C4-2B (cell line): Measurements from ENCODE around the gene CRK.

Source experiments
- H3K27ac ChIP-seq: fragments of 450-650 bp; 2 replicates; pipeline ENCODE4 v1.5.1; 2017
- ZFX ChIP-seq: fragments of 450-650 bp; IDR thresholded peaks from 2 replicates; pipeline ENCODE4 v1.6.1; 2017
- TF ChIP-seq, protein P1 (sequence below): fragments of 450-650 bp; conservative IDR thresholded peaks from 2 replicates; pipeline ENCODE4 v1.5.1; 2017; ENCODE audit warnings: mild to moderate bottlenecking

The CRK gene

DNA sequence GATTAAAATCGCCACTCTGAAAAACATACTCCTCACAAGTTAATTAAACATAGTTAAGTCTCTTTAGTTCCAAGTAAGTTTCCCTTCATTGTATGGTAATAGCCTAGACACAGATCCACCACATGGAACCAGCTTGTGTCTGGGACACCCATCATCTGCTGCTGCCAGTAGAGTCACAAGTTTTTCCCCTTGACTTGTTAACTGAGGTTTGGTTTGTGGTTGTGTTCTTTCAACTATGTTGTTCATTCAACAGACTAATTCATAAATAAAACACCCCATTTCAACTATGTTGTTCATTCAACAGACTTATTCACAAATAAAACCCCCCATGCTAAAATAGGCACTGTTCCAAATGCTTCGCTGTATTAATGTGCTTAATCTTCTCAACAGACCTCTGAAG lies 80.4 kb downstream of the CRK start:
- H3K27ac ChIP-seq = no peak overlapping the region
- no peak for TF ChIP-seq ZFX
- TF ChIP-seq, protein P1, sequence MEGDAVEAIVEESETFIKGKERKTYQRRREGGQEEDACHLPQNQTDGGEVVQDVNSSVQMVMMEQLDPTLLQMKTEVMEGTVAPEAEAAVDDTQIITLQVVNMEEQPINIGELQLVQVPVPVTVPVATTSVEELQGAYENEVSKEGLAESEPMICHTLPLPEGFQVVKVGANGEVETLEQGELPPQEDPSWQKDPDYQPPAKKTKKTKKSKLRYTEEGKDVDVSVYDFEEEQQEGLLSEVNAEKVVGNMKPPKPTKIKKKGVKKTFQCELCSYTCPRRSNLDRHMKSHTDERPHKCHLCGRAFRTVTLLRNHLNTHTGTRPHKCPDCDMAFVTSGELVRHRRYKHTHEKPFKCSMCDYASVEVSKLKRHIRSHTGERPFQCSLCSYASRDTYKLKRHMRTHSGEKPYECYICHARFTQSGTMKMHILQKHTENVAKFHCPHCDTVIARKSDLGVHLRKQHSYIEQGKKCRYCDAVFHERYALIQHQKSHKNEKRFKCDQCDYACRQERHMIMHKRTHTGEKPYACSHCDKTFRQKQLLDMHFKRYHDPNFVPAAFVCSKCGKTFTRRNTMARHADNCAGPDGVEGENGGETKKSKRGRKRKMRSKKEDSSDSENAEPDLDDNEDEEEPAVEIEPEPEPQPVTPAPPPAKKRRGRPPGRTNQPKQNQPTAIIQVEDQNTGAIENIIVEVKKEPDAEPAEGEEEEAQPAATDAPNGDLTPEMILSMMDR = no peak

DNA sequence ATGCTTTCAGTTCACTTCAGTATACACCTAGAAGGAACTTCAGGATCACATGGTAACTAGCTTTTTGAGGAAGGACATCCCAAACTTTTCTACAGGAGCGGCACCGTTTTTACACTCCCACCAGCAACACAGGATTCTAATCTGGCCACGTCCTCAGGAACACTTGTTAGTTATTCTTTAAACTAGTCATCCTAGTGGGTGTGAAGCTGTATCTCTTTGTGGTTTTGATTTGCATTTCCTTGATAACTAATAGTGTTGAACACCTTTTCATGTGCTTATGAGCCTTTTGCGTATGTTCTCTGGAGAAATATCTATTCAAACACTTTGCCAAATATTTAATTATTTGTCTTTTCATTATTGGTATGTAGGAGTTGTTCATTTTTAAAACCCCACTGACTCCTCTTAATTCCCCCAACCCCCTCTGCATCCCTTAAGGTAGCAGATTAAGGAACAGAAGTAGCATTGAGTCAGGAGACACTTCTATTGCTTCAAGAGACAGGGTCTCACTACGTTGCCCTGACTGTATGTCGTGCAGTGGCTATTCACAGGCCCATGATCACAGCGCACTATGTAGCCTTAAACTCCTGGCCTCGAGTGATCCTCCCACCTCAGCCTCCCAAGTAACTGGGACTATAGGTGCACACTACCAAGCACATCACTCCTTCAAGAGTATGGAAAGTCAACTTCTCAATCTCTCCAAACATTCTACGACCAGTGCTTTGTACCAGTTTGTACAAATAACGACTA lies 81.4 kb downstream of the CRK start:
- TF ChIP-seq, protein P1 = no peak
- no peak for TF ChIP-seq ZFX
- H3K27ac ChIP-seq = no peak overlapping the region

DNA sequence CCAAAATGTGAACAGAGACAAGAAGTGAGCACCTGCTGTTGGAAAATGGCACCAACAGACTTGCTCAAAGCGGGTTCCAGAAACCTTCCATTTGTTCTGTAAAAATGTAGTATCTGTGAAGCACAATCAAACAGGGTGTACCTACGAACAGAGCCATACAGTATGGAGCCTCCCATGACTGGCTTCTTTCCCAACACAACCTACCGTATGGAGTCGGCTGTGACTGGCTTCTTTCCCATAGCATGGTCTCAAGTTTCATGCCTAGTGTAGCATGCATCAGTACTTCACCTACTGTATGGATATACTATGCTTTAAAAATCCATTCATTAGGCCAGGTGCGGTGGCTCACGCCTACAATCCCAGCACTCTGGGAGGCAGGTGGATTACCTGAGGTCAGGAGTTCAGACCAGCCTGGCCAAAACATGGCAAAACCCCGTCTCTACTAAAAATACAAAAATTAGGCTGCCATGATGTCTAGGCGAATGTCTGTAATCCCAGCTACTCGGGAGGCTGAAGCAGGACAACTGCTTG lies 82.3 kb downstream of the CRK start:
- H3K27ac ChIP-seq = no peak overlapping the region
- TF ChIP-seq, protein P1 = no peak
- no peak for TF ChIP-seq ZFX

DNA sequence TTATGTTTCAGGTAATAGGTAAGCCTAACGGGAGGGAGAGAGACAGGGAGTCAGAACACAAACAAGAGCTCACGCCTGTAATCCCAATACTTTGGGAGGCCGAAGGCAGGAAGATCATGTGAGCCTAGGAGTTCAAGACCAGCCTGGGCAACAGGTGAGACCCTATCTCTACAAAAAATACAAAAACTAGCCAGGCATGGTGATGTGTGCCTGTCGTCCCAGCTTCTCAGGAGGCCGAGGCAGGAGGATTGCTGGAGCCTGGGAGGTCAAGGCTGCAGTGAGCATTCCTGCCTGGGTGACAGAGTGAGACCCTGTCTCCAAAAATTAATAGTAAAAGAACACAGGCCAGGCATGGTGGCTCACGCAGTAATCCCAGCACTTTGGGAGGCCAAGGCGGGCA lies 83.4 kb downstream of the CRK start:
- H3K27ac ChIP-seq = no peak overlapping the region
- TF ChIP-seq, protein P1 = no peak
- TF ChIP-seq ZFX = no peak

DNA sequence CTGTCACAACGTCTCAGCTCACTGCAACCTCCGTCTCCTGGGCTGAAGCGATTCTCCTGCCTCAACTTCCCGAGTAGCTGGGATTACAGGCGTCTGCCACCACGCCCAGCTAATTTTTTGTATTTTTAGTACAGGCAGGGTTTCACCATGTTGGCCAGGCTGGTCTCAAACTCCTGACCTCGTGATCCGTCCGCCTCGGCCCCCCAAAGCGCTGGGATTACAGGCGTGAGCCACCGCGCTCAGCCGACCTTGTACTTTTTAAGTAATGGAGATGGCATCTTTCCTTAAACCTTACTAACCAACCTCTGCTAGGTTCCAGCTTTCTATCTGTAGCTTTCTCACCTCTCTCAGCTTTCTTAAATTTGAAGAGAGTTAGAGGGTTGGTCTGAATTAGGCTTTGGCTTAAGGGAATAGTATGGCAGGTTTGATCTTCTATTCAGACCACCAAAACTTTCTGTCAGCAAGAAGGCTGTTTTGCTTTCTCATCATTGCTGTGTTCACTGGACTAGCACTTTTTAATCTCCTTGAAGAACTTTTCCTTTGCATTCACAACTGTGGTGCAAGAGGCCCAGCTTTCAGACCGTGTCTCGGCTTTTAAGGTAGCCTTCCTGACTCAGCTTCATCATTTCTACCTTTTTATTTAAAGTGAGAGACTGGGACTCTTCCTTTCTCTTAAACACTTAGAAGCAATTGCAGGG lies 84.0 kb downstream of the CRK start:
- no peak overlapping the region for H3K27ac ChIP-seq
- TF ChIP-seq, protein P1 = no peak
- no peak for TF ChIP-seq ZFX
